Liver (tissue), 3 donors: ENCODE measurements around the gene C19orf67.

Experiments
- ATF3 ChIP-seq: IDR thresholded peaks from 2 replicates; pipeline ENCODE4 v1.6.1; 2016; ENCODE audit warnings: antibody characterized with exemption
- CTCF ChIP-seq: fragments of 150-350 bp; IDR thresholded peaks from 2 replicates; pipeline ENCODE4 v1.5.1; 2017; ENCODE audit warnings: improper control_type of control experiment, low read depth, low read length; ENCODE audit not compliant: missing input control
- EGR1 ChIP-seq, 2 donors: IDR thresholded peaks; 2 replicates each; pipeline ENCODE4 v1.6.1; 2016 to 2018; ENCODE audit warnings: antibody characterized with exemption in 2 of 2, low read depth in 2 of 2
- HNF4A ChIP-seq, 2 donors: conservative IDR thresholded peaks; 2 replicates each; pipeline ENCODE4 v1.6.1; 2016; ENCODE audit warnings: antibody characterized with exemption in 2 of 2, mild to moderate bottlenecking in 2 of 2
- RAD21 ChIP-seq, 2 donors: IDR thresholded peaks; 2 replicates each; pipeline ENCODE4 v1.6.1; 2016; ENCODE audit warnings: antibody characterized with exemption in 2 of 2, mild to moderate bottlenecking in 2 of 2
- REST ChIP-seq: IDR thresholded peaks from 2 replicates; pipeline ENCODE4 v1.6.1; 2016; ENCODE audit warnings: antibody characterized with exemption, mild to moderate bottlenecking
- donor health status: healthy.
- donor health status: healthy.

- no peak for TF ChIP-seq CTCF
- TF ChIP-seq REST: peak; percentile 56
- TF ChIP-seq HNF4A (conservative IDR thresholded peaks at IDR 0.05): peak; percentile 95 to 97
- TF ChIP-seq ATF3: no peak
- peak in 1 of 2 donors; percentile 22 for TF ChIP-seq EGR1 (IDR thresholded peaks at IDR 0.05; ENCODE audit: low read depth in 2 of 2)
- no peak for TF ChIP-seq RAD21 (IDR thresholded peaks at IDR 0.05)
Measured at GRCh38 chr19:14061081-14061749, 24.4 kb downstream of the C19orf67 start.
